HG03469 (cell line): ENCODE measurements around the gene RELCH.
A peak's percentile ranks its signal among the peaks of the same experiment; 100 is the strongest.

Experiments
- ATAC-seq: cut with Tn5 transposase; IDR thresholded peaks from one replicate; pipeline ENCODE4 v1.9.1; 2021; ENCODE audit warnings: mild to moderate bottlenecking, moderate library complexity, moderate number of reproducible peaks; ENCODE audit not compliant: unreplicated experiment

Gene RELCH

DNA sequence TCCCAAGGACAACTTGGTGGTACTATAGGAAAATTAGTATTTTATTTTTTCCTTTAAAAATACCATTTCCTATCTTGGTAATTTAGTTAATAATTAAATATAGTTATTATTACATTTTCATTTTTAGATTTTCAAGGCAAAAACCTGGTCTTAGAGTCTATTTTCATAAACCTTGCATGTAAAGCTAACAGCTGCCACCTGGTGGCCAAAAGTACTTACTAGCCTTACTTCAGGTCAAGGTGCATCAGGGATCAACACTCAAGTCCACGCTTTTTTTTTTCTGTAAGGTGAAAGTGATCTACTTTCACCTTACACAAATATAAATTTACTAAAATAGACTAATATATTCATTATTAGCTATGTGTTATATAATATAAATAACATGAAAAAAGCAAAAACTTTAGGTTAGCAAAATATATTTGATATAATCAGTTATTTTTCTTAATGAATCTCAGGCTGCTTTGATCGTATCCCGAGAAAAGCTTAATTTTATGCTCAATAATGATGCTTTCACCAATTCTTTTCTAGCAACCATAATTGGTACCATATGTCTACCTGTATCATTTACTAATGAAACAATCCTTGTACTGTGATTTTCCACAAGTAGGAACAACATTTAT lies 62.5 kb downstream of the RELCH start:
- no peak for ATAC-seq

DNA sequence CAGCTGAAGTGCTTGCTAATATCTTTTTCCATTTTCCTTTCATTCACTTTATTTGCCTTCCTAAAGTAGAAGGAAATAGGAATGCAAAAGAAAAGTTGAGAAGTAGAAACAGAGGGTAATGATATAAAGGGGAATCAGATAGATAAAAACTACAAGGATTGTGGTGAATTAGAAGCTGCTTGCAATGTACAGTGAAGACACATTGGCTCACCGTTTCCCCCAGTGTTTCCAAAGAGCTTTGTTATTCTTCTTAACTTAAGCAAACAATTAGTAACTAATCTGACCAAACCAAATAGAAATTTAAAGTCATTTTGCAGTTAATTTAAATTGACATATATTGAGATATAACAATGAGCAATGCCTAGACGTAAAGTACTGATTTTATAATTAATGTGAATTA lies 63.4 kb downstream of the RELCH start:
- no peak for ATAC-seq

DNA sequence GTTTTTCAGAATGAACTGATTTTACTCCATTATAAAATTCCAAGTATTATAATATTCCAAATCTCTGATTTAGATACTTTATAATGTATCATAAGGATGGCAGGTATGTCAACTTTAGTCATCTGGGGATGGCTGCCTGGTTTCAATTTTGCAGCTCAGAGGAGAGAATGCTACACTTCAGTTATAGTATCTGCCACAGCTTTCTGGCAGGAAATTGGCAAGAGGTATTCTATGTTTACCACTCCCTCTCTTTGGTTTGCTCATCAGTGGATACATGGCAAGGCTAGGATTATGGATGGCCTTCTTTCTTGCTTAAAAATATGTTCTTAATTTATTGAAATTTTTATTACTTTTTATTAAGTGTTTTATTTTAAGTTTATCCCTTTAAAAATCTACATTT lies 71.0 kb downstream of the RELCH start:
- no peak for ATAC-seq

DNA sequence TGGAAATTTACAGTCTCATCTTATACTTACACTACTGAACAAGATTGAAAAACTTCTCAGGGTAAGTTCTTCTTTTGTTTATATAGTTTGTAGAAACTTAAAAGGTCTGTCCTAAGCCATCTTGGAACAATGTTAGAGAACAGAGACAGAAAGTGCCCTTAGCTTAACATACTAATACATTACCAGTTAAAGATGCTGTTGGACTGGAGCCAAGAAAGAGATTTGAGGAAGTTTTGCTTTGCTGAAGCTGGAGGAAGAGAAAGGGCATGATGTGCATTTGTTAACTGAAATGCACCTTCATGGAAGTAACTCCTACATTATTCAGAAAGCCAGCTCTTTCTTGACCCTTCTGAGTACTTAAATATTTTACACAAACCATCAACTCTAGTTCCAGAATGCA lies 71.6 kb downstream of the RELCH start:
- ATAC-seq, result no peak

DNA sequence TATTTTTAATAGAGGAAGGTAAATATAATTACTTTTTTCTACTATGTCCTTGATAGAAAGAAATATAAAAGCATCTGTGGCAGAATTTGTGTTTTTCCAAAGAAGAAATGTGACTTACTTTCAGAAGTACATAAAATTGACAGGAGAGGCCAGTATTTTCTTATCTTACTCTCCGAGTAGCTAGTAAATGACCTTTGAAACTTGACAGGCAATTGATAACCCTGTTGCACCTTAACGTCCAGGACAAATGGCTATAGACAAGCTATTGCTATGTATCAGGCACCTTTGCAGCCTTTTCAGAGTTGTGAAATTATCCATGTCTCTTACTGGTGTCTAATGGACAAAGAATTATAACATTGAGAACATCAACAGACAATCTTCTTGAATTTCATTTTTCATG lies 75.0 kb downstream of the RELCH start:
- no peak for ATAC-seq

DNA sequence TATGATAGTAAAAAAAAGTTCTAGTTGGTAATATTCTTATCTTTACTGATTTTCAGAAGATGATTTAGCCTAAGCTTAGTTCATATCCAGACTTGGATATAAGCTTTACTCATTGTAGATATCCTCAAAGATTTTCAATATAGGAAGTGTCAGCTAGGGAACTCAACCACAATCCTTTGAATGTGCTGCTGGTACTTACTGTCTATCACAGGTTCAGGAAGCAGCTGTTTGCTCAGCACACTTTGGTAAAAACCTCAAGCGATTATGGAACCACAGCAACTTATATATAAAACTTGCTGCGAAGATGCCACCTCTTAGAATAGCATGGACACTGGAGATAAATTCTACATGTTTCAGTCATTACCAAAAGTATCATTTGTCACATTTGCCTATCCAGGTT lies 77.9 kb downstream of the RELCH start:
- ATAC-seq, result no peak

DNA sequence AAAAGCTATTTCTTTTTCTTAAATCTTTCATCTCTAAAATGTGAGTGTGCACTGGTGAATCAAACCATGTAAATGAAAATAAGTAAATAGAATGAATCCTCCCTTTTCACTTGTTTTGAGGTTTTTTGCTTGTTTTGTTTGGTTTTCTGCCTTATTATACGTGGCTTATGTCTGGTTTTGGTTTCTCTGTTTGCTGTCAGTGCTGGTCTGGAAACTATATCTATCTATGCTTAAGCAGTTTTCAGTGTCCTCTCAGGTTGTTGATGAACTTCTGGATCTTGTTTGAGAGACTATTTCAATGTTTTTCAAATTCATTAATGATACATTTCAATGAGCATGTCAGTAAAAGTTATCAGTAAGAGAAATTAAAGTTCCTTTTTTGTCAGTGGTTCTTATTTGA lies 90.0 kb downstream of the RELCH start:
- ATAC-seq, result no peak

GRCh38 chr18:62279561-62279960 lies 92.5 kb downstream of the RELCH start:
- ATAC-seq, result no peak

DNA sequence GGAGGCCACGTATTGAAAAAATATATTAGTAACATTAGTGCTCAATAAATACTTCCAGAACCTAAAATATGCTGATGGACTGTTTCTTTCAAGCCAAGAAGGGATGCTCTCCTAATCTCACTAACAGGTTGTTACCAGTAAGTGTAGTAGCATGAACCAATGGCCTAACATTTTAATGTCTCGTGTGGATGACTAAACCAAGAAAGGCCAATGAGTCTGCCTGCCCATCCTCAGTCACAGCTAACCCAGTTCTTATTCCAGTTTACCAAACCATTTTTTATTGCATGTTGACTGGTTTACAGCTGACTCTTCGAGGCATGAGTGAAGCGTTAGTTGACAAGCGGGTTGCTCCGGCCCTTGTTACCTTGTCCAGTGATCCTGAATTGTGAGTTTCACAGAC lies 93.0 kb downstream of the RELCH start:
- ATAC-seq, result no peak

GRCh38 chr18:62280786-62281185 lies 93.7 kb downstream of the RELCH start:
- ATAC-seq, result no peak

- no peak for ATAC-seq
These were observed 94.6 kb downstream of the RELCH start for GRCh38 chr18:62281684-62282083.

DNA sequence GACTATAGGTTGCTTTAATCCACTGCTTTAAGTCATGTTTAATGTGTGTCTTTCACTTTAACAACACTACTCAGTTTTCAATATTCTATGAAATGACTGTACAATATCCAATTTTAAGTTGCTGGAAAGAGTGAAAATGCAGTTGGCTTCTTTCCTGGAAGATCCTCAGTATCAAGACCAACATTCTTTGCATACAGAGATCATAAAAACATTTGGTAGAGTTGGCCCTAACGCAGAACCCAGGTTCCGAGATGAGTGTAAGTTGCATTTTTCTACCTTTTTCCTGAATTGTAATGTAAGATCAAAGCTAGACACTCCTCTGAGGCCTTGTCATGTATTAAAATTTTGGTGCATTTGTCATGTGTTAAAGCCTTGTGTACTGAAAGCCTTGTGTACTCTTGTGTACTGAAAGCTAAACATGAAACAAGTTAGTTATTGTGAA lies 95.2 kb downstream of the RELCH start:
- ATAC-seq, result no peak

GRCh38 chr18:62284637-62285036 lies 97.6 kb downstream of the RELCH start:
- no peak for ATAC-seq

- no peak for ATAC-seq
These were observed 98.2 kb downstream of the RELCH start for GRCh38 chr18:62285281-62285680.

GRCh38 chr18:62287781-62288664 lies 101.0 kb downstream of the RELCH start:
- ATAC-seq, result peak; percentile 21

GRCh38 chr18:62288665-62289008 lies 101.6 kb downstream of the RELCH start:
- ATAC-seq, result peak; percentile 63

DNA sequence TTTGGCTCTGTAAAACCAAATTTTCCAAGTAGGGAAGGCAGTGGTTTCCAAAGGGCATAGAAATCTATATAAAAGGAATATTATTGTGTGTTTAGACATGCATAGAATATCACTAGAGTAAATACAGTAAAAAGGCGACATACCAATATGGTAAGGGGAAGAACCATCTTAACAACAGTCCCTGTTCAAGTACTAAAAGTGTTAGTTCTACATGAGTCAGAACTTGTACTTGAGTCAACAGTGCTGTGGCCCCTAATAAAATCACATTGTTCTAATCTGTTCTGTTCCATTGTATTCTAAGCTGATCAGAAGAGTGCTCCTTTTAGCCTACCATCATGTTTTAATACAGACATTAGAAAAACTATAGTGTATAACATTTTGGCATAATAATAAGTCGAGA lies 102.0 kb downstream of the RELCH start:
- peak; percentile 32 for ATAC-seq

- no peak for ATAC-seq
These were observed 107.0 kb downstream of the RELCH start for GRCh38 chr18:62294073-62294472.

GRCh38 chr18:62300359-62300963 lies 113.4 kb downstream of the RELCH start:
- ATAC-seq, result no peak

GRCh38 chr18:62301322-62301721 lies 114.3 kb downstream of the RELCH start:
- no peak for ATAC-seq

DNA sequence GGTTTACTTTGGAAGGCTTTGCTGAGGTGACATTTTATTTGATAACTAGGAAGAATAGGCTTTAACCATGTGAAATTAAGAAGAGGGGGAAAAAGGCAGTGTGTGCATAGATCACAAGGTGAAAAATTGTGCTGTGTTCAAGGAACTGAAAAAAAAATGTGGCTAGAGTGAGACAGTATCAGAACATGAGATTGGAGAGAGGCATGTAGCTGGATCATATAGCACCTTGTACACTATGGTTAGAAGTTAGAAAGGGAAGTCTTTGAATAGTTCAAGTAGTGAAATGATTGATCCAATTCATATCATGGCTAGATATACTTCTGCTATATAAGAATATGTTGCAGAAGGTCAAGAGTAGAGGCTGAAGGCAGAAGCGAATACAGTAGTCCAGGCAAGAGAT lies 125.8 kb downstream of the RELCH start:
- ATAC-seq, result no peak
